ENCODE measurements around the gene ZNF324.
"Not testable (repeated sequence)": the region's sequence is repeated elsewhere in the genome, so short reads cannot be mapped to it uniquely, and the experiment has no call there.

The ZNF324 gene

GRCh38 chr19:58466760-58467589 lies at the start of gene ZNF324:
Gene ZNF324, plus strand, starts transcription at chr19:58467080. Its CDS starts 2,106 bp downstream, at chr19:58469186.
- peak; percentile 96 for DNase-seq (ENCODE audit: low spot score)

DNA sequence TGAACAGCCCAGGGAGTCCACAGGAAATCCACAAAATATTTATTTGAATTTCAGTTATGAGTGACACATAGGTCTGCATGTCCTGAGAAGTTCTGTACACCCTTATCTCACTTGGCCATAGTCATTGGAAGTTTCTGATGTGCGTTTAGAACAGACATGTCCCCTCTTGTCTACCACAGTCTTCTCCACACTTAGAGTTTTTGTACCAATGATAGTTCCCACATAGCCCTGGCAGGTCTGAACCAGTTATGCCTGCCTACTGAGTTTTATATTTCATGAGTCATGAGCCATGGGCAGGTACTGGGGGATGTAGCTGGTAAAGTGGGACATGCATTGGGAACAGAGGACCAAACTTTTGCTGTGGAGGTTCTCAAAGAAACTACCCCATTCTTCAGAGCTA lies 38.3 kb upstream of the ZNF324 start:
- no peak for DNase-seq (ENCODE audit: low spot score)

DNA sequence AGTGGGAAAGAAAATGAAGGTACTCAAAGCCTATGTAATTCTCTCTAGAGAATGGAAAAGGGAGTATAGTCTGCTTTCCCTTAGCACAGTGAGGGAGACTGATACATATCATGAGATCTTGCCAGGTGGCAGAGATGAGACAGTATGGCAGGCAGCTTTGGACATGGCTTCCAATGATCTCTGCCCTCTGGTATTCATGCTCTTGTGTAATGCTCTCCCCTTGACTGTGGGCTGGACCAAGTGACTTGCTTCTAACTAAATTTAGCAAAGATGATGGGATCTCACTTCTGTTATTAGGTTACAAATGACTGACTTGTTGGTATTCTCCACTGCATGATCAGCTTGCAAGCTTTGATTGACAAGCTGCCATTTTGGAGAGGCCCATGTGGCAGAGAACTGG lies 37.1 kb upstream of the ZNF324 start:
- DNase-seq (ENCODE audit: low spot score), result no peak

DNA sequence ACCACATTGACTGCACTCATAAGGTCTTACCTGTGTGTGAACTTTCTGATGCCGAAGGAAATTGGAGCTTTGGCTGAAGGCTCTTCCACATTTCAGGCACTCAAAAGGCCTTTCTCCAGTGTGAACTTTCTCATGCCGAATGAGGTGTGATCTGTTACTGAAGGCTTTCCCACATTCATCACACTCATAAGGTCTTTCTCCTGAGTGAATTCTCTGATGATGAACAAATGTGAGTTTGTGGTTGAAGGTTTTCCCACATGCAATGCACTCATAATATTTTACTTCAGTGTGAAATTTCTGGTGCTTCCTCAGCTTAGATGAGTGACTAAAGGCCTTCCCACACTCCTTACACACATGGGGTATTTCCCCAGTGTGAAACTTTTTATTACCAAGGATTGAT lies 32.7 kb upstream of the ZNF324 start:
- no peak for DNase-seq (ENCODE audit: low spot score)

DNA sequence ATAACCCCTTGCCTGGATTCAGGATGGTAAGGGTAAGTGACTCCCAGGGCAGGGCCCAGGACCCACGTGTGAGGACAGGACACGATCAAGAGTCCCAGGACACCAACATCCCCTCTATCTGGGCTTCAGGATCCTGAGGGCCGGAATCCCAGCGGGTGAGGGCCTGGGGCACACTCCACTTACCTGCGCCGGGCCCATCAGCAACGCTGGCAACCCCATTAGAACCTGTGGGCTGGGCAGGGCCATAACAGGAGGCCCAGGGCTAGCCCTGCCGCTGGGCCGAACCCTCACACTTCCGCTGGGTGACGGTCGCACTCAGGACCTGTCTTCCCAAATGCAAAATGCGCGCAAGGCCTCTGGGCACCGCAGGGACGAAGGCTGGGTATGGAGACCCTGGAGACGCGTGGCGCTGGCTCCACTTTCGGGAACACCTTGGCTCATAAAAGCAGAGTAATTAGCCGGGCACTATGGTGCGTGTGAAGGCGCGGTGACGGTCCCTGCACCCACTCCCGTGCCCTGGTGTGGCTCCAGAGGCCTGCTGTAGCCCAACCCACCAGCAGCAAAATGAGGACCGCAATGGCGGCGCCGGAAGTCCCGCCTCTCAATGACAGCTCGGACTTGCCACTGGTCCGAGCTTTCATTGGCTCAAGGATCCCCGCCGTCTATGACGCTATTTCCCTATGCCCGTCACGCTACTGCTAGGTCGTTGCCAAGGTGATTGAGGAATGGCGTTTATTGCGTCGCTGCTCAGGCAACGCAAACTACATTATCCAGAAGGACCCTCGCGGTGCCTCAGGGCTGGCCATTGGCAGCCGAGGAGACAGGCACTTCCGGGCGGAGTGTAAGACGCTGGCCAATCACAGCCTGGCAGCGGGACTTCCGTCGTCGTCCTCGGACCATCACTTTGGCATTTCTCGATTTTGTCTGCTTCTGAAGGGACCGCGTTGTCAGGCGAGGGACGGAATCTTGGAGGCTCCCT lies 27.0 kb upstream of the ZNF324 start, which contains the start of gene ZNF132:
Gene ZNF132 (minus strand): TSS at position 578 of the 979 bp plus-strand sequence. CDS start 332 bp downstream, at position 246.
- peak; percentile 98 for DNase-seq (ENCODE audit: low spot score)

- no peak for DNase-seq (ENCODE audit: low spot score)
Observed at GRCh38 chr19:58440556-58440955, 26.3 kb upstream of the ZNF324 start.

DNA sequence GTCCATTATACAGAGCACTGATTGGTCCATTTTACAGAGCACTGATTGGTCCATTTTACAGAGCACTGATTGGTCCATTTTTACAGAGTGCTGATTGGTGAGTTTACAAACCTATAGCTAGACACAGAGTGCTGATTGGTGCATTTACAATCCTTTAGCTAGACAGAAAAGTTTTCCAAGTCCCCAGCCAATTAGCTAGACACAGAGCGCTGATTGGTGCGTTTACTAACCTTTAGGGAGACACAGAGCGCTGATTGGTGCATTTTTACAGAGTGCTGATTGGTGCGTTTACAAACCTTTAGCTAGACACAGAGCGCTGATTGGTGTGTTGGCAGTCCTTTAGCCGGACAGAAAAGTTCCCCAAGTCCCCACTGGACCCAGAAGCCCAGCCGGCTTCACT lies 23.9 kb upstream of the ZNF324 start:
- not testable (repeated sequence) for DNase-seq (ENCODE audit: low spot score)

GRCh38 chr19:58448860-58449259 lies 18.0 kb upstream of the ZNF324 start:
- DNase-seq (ENCODE audit: low spot score), result not testable (repeated sequence)

GRCh38 chr19:58449980-58450379 lies 16.9 kb upstream of the ZNF324 start:
- DNase-seq (ENCODE audit: low spot score), result not testable (repeated sequence)

DNA sequence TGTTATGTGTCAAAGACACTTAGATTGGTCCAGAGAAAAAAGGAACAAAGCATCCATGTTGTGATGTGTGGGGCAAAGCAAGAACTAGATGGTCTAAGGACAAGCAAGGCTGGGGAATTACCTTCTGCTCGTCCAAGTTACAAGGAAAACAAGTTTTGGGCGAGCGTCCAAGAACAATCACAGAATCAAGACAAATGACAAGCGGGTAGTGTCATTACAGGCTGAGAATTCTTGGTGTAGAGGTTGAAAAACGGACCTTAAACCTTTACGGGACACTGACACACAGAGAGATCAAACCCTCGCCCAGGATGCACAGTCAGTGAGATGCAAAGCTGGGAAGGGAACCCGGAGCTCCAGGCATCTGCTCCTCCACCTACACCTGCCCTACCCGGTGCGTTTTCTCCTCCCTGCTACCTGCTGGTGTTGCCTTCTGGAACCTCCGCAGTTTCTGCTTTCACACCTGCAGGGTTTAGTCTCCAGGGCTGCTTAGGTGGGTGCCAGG lies 16.0 kb upstream of the ZNF324 start:
- no peak for DNase-seq (ENCODE audit: low spot score)

GRCh38 chr19:58451358-58452101 lies 15.3 kb upstream of the ZNF324 start, which contains the start of gene ZNF324B:
Gene ZNF324B, plus strand, starts transcription at chr19:58451622. Its CDS starts 2,080 bp downstream, at chr19:58453702.
- peak; percentile 97 for DNase-seq (ENCODE audit: low spot score)

DNA sequence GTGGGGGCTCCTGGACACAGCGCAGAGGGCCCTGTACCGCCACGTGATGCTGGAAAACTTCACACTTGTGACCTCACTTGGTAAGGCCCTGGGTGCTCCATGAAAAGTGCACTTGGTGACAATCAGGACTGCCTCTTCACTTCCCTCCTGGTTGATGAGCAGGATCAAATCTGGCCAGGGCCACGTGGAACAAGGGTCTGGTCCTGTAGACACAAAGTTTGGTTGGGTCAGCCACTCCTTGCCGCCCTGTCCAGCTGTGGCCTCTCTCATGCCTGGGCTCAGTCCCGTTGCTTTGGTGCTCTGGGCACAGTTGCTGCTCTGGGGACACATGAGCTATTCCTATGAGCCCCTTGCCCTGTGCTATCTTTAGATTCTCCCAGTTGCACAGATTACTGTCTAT lies 13.1 kb upstream of the ZNF324 start:
- no peak for DNase-seq (ENCODE audit: low spot score)

- no peak for DNase-seq (ENCODE audit: low spot score)
Observed at GRCh38 chr19:58455306-58455705, 11.6 kb upstream of the ZNF324 start.

DNA sequence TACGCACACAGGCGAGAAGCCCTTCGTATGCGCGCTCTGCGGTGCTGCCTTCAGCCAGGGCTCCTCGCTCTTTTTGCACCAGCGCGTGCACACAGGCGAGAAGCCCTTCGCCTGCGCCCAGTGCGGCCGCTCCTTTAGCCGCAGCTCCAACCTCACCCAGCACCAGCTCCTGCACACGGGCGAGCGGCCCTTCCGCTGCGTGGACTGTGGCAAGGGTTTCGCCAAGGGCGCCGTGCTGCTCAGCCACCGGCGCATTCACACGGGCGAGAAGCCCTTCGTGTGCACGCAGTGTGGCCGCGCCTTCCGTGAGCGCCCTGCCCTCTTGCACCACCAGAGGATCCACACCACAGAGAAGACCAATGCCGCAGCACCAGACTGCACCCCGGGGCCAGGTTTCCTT lies 10.8 kb upstream of the ZNF324 start:
- no peak for DNase-seq (ENCODE audit: low spot score)

DNA sequence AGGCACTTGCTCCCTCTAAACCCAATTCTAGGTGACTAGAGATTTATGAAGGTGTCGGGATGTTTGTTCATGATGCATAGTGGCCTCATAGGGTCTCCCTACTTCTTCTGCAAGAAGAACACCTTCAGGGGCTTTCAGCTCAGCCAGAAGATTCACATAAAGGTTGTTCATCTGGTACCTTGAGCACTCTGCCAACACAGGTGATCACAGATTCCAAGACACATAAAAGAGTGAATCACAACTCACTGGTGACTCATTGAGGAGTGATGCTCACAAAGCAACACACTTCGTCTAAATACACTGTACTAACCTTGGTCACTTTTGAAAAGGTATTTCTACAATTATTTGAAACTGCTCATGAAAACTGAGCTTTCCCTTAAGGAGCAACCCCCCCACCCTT lies 6.8 kb upstream of the ZNF324 start:
- no peak for DNase-seq (ENCODE audit: low spot score)

GRCh38 chr19:58466089-58466759 lies 656 bp upstream of the ZNF324 start:
- DNase-seq (ENCODE audit: low spot score), result no peak

GRCh38 chr19:58468216-58468839 lies 1.4 kb downstream of the ZNF324 start:
- no peak for DNase-seq (ENCODE audit: low spot score)

GRCh38 chr19:58469241-58470013 lies 2.5 kb downstream of the ZNF324 start:
- DNase-seq (ENCODE audit: low spot score), result no peak

GRCh38 chr19:58470837-58471543 lies 4.1 kb downstream of the ZNF324 start:
- DNase-seq (ENCODE audit: low spot score), result not testable (repeated sequence)

All from CD4-positive, alpha-beta T cell treated with Interleukin-15 for 4 hours (primary cell).